Measurements from ENCODE around the gene MIEN1. TPM values are rescaled to one million over a fixed set of nuclear protein-coding genes. Genes with fewer than 3 reads are reported as not detected.

The MIEN1 gene
- total RNA-seq, 1 experiment from 2014 or later, result 50.8 TPM

GRCh38 chr17:39687101-39687545 lies 43.2 kb downstream of the MIEN1 start:
- no peak overlapping the region for H3K18ac ChIP-seq (ENCODE audit: insufficient read length, low read depth, low read length)
- Mint-ChIP-seq H3K4me1 (peaks cover 37 to 38% of the 10 kb centered on the region in 2 experiments), H3K27me3 (ENCODE audit: low read depth) (no peaks in the 10 kb centered on the region), H3K4me3 (peak overlapping the region; percentile 85 to 88), H3K9me3 (no peaks in the 10 kb centered on the region), H3K36me3 (ENCODE audit: insufficient read depth in 1 of 3, low read depth in 3 of 3) (peaks cover 6 to 31% (median 18%) of the 10 kb centered on the region in 3 experiments), H3K27ac (peak overlapping the region; percentile 81 to 99 (median 98); a peak in 6 of 7 replicates)
- H2BK5ac ChIP-seq (ENCODE audit: insufficient read length, low read length), result no peak overlapping the region
- no peak overlapping the region for H2BK15ac ChIP-seq (ENCODE audit: low read depth, low read length)
- H4K20me1 ChIP-seq (ENCODE audit: control insufficient read depth, insufficient read depth, insufficient read length), result no peaks in the 10 kb centered on the region
- no peak overlapping the region for H3K9ac ChIP-seq (ENCODE audit: extremely low read depth, insufficient read length, low read length)
- no peak overlapping the region for H2AK5ac ChIP-seq (ENCODE audit: insufficient read length, low read length)
- H4K5ac ChIP-seq (ENCODE audit: insufficient read length, low read depth, low read length), result no peak overlapping the region
- H3K14ac ChIP-seq (ENCODE audit: insufficient read depth, low read length), result no peak overlapping the region
- H2BK120ac ChIP-seq (ENCODE audit: low read depth, low read length, poor library complexity, severe bottlenecking), result no peak overlapping the region
- no peaks in the 10 kb centered on the region for H3K27me3 ChIP-seq (ENCODE audit: insufficient read depth, low read length)
- H4K8ac ChIP-seq (replicated peaks; ENCODE audit: insufficient read length, low read depth, low read length), result no peak overlapping the region
- no peak overlapping the region for H2AFZ ChIP-seq (ENCODE audit: low read length)
- H3K4ac ChIP-seq (ENCODE audit: low read depth, low read length), result no peak overlapping the region
- peak overlapping the region; percentile 76 for H3K4me2 ChIP-seq (ENCODE audit: insufficient read depth, insufficient read length, low read length)
- H3K79me1 ChIP-seq (ENCODE audit: insufficient read depth, low read depth, low read length, poor library complexity, severe bottlenecking), result no peaks in the 10 kb centered on the region
- H3T11ph ChIP-seq (ENCODE audit: low read length), result no peak overlapping the region
- DNase-seq, result no peak
- peaks cover 12% of the 10 kb centered on the region for H3K4me1 ChIP-seq (ENCODE audit: insufficient read depth, low read length)
- no peak overlapping the region for H3K27ac ChIP-seq (ENCODE audit: insufficient read length, low read depth, low read length)
- H3K9me3 ChIP-seq (ENCODE audit: control insufficient read depth, low read depth, low read length), result no peaks in the 10 kb centered on the region
- WGBS (ENCODE audit: extremely low coverage, insufficient read length, low lambda C conversion rate), result no CpG with 5 or more reads among the region's 6 CpGs
- TF ChIP-seq CTCF (conservative IDR thresholded peaks at IDR 0.05), result no peak
- H3K56ac ChIP-seq (ENCODE audit: insufficient read length, low read depth, low read length), result no peak overlapping the region
- H2BK20ac ChIP-seq (ENCODE audit: low read depth, low read length, poor library complexity, severe bottlenecking), result no peak overlapping the region
- no peaks in the 10 kb centered on the region for H3K79me2 ChIP-seq (ENCODE audit: insufficient read depth, low read length)
- no peak overlapping the region for H4K91ac ChIP-seq (ENCODE audit: insufficient read length, low read depth, low read length)
- H3K23me2 ChIP-seq (ENCODE audit: insufficient read length, low read depth, low read length, poor library complexity, severe bottlenecking), result peaks cover 9% of the 10 kb centered on the region
- H2BK12ac ChIP-seq (ENCODE audit: insufficient read length, low read depth, low read length), result no peak overlapping the region
- H3K23ac ChIP-seq (ENCODE audit: insufficient read length, low read depth, low read length), result no peak overlapping the region

All from H9 (cell line).